H1 (cell line): ENCODE data around the gene SERINC5. TPM values are rescaled to one million over a fixed set of nuclear protein-coding genes. Genes with fewer than 3 reads are reported as not detected.

Source experiments
- CTCF ChIA-PET: fragments of 300-600 bp; sonication (Branson Sonifier 250); formaldehyde crosslinking; loops from one replicate; lab custom pipeline; 2021; ENCODE audit not compliant: partially characterized antibody; lab: Charles Lee
- POLR2A ChIA-PET: fragments of 300-600 bp; sonication (Branson Sonifier 250); formaldehyde crosslinking; loops from one replicate; lab custom pipeline; 2021; ENCODE audit warnings: inconsistent platforms; ENCODE audit not compliant: partially characterized antibody; lab: Charles Lee
- DNase-seq, 2 experiments: peaks; one replicate each; pipeline versions ENCODE4 v3.0.0 to v3.0.0-alpha.2; 2010 to 2022; ENCODE audit warnings: low spot score in 2 of 2, low read depth in 1 of 2, mixed read lengths in 1 of 2
- FAIRE-seq: peaks from 2 replicates; lab custom pipeline; 2011; peaks lifted over from hg19 to GRCh38; lab: Jason Lieb, UNC
- H2AFZ ChIP-seq: 2 replicates; pipeline ENCODE4 v1.8.1; 2012; ENCODE audit warnings: low read length, inconsistent platforms
- H2AK5ac ChIP-seq: 2 replicates; pipeline ENCODE4 v1.6.1; 2013; ENCODE audit warnings: low read depth, low read length
- H2BK120ac ChIP-seq: replicated peaks from 2 replicates; pipeline ENCODE3; 2013; ENCODE audit warnings: low read depth, low read length, inconsistent platforms
- H2BK12ac ChIP-seq: 2 replicates; pipeline ENCODE4 v1.6.1; 2013; ENCODE audit warnings: low read depth, low read length
- H2BK15ac ChIP-seq: 2 replicates; pipeline ENCODE4 v1.6.1; 2013; ENCODE audit warnings: low read length
- H2BK20ac ChIP-seq: 2 replicates; pipeline ENCODE4 v1.6.1; 2013; ENCODE audit warnings: low read length
- H2BK5ac ChIP-seq: 2 replicates; pipeline ENCODE4 v1.6.1; 2013; ENCODE audit warnings: low read depth, low read length
- H3K14ac ChIP-seq: 2 replicates; pipeline ENCODE4 v1.6.1; 2013; ENCODE audit warnings: inconsistent platforms; ENCODE audit not compliant: insufficient read length
- H3K18ac ChIP-seq: 2 replicates; pipeline ENCODE4 v1.6.1; 2013; ENCODE audit warnings: low read length; ENCODE audit errors: extremely low read depth
- H3K23ac ChIP-seq: 2 replicates; pipeline ENCODE4 v1.6.1; 2013; ENCODE audit warnings: inconsistent platforms; ENCODE audit not compliant: insufficient read length
- H3K23me2 ChIP-seq: 2 replicates; pipeline ENCODE4 v1.6.1; 2013; ENCODE audit warnings: low read depth, low read length
- H3K27ac ChIP-seq: 2 replicates; pipeline ENCODE4 v1.6.1; 2011; ENCODE audit warnings: low read depth, low read length, inconsistent platforms
- H3K27me3 ChIP-seq, 4 experiments: replicated peaks in 1 of 4; 1 replicate in 1 of 4; 2 replicates in 3 of 4; pipeline versions ENCODE4 v1.6.1 to v1.8.1; 2011 to 2013; ENCODE audit warnings: low read length in 3 of 4, mild to moderate bottlenecking in 3 of 4, inconsistent platforms in 2 of 4, mixed read lengths in 2 of 4, moderate library complexity in 1 of 4; ENCODE audit not compliant: control insufficient read depth in 3 of 4, insufficient read depth in 3 of 4; ENCODE audit errors: extremely low read depth in 1 of 4
- H3K36me3 ChIP-seq, 4 experiments: 2 replicates each; pipeline versions ENCODE4 v1.6.1 to v1.8.1; 2011 to 2013; ENCODE audit warnings: mild to moderate bottlenecking in 4 of 4, low read length in 3 of 4, moderate library complexity in 2 of 4, control low read depth in 1 of 4, inconsistent platforms in 1 of 4; ENCODE audit not compliant: insufficient read depth in 4 of 4, control insufficient read depth in 2 of 4
- H3K4ac ChIP-seq: replicated peaks from 2 replicates; pipeline ENCODE3; 2013; ENCODE audit warnings: low read length, low read depth, mixed read lengths, inconsistent platforms; ENCODE audit not compliant: insufficient read length
- H3K4me1 ChIP-seq, 4 experiments: replicated peaks in 1 of 4; 1 replicate in 1 of 4; 2 replicates in 3 of 4; pipeline versions ENCODE4 v1.6.1 to v1.8.1; 2011 to 2013; ENCODE audit warnings: low read length in 3 of 4, inconsistent platforms in 2 of 4, mixed read lengths in 1 of 4; ENCODE audit not compliant: insufficient read depth in 4 of 4, control insufficient read depth in 3 of 4
- H3K4me2 ChIP-seq, 2 experiments: 2 replicates each; pipeline versions ENCODE4 v1.6.1 to v1.8.1; 2011 to 2013; ENCODE audit warnings: low read depth in 2 of 2, low read length in 2 of 2, control low read depth in 1 of 2, inconsistent platforms in 1 of 2, mild to moderate bottlenecking in 1 of 2; ENCODE audit not compliant: insufficient read depth in 1 of 2
- H3K4me3 ChIP-seq, 4 experiments: fragments of 200-600, 300-600 bp in 1 of 4; sonication (generic), shearing (Covaris generic), sonication (Bioruptor Twin) in 1 of 4; 2 replicates each; pipeline versions ENCODE4 v1.5.1 to v1.8.1; 2011 to 2016; ENCODE audit warnings: low read length in 4 of 4, low read depth in 3 of 4, control low read depth in 2 of 4, inconsistent platforms in 2 of 4, mild to moderate bottlenecking in 2 of 4, mixed read lengths in 1 of 4, moderate library complexity in 1 of 4; ENCODE audit not compliant: insufficient read depth in 2 of 4; ENCODE audit errors: extremely low read depth in 1 of 4
- H3K56ac ChIP-seq: replicated peaks from 2 replicates; pipeline ENCODE3; 2013; ENCODE audit warnings: low read depth, mild to moderate bottlenecking, mixed read lengths, low read length, inconsistent platforms; ENCODE audit not compliant: insufficient read length
- H3K79me1 ChIP-seq: 2 replicates; pipeline ENCODE4 v1.6.1; 2013; ENCODE audit warnings: low read depth, low read length, control low read depth
- H3K79me2 ChIP-seq, 2 experiments: 2 replicates each; pipeline versions ENCODE4 v1.6.1 to v1.8.1; 2012 to 2013; ENCODE audit warnings: low read length in 2 of 2, mild to moderate bottlenecking in 2 of 2, inconsistent platforms in 1 of 2; ENCODE audit not compliant: insufficient read depth in 2 of 2, control insufficient read depth in 1 of 2
- H3K9ac ChIP-seq, 4 experiments: replicated peaks in 1 of 4; 1 replicate in 1 of 4; 2 replicates in 3 of 4; pipeline versions ENCODE4 v1.6.1 to v1.8.1; 2011 to 2013; ENCODE audit warnings: low read depth in 3 of 4, low read length in 3 of 4, control low read depth in 2 of 4, mild to moderate bottlenecking in 2 of 4, moderate library complexity in 2 of 4, inconsistent platforms in 1 of 4; ENCODE audit errors: extremely low read depth in 1 of 4
- H3K9me3 ChIP-seq, 2 experiments: 2 replicates each; pipeline versions ENCODE4 v1.6.1 to v1.8.1; 2012 to 2013; ENCODE audit warnings: mild to moderate bottlenecking in 2 of 2, moderate library complexity in 2 of 2, control low read depth in 1 of 2, inconsistent platforms in 1 of 2, low read depth in 1 of 2, low read length in 1 of 2, mixed read lengths in 1 of 2; ENCODE audit not compliant: insufficient read depth in 2 of 2
- H4K20me1 ChIP-seq, 2 experiments: replicated peaks in 1 of 2; 2 replicates each; pipeline versions ENCODE3 to v1.8.1; 2011 to 2013; ENCODE audit warnings: inconsistent platforms in 2 of 2, low read length in 2 of 2, mild to moderate bottlenecking in 1 of 2; ENCODE audit not compliant: insufficient read depth in 2 of 2, control insufficient read depth in 1 of 2
- H4K5ac ChIP-seq: 2 replicates; pipeline ENCODE4 v1.6.1; 2013; ENCODE audit warnings: low read length, low read depth, mixed read lengths, inconsistent platforms; ENCODE audit not compliant: insufficient read length
- H4K8ac ChIP-seq: 2 replicates; pipeline ENCODE4 v1.8.0; 2013; ENCODE audit warnings: mild to moderate bottlenecking, moderate library complexity, low read length, inconsistent platforms; ENCODE audit not compliant: insufficient read depth; ENCODE audit errors: extremely low read depth
- H4K91ac ChIP-seq: replicated peaks from 2 replicates; pipeline ENCODE3; 2013; ENCODE audit warnings: low read length, mixed read lengths, inconsistent platforms; ENCODE audit not compliant: insufficient read length
- KDM1A ChIP-seq: fragments of 200-600, 300-600 bp; sonication (generic); IDR thresholded peaks from 2 replicates; pipeline ENCODE4 v1.7.1; 2016; ENCODE audit warnings: mild to moderate bottlenecking, low read length, borderline replicate concordance
- NANOG ChIP-seq: IDR thresholded peaks from 2 replicates; pipeline ENCODE4 v1.6.1; 2011; ENCODE audit warnings: low read length, low read depth, mild to moderate bottlenecking, inconsistent platforms; ENCODE audit not compliant: insufficient read depth, poor library complexity, severe bottlenecking
- PHF8 ChIP-seq: fragments of 200-600 bp; sonication (generic); conservative IDR thresholded peaks from 2 replicates; pipeline ENCODE4 v1.7.1; 2012; ENCODE audit warnings: low read depth, mild to moderate bottlenecking, inconsistent platforms, low read length, moderate library complexity
- POLR2A ChIP-seq, 2 experiments: IDR thresholded peaks; 1 replicate in 1 of 2; 2 replicates in 1 of 2; pipeline ENCODE4 v1.6.1; 2011; ENCODE audit warnings: low read depth in 2 of 2, low read length in 2 of 2, mild to moderate bottlenecking in 2 of 2; ENCODE audit errors: control extremely low read depth in 1 of 2
- POU5F1 ChIP-seq: IDR thresholded peaks from 2 replicates; pipeline ENCODE4 v1.6.1; 2011; ENCODE audit warnings: low read depth, mild to moderate bottlenecking, low read length, moderate library complexity
- SP1 ChIP-seq: IDR thresholded peaks from 2 replicates; pipeline ENCODE4 v1.6.1; 2011; ENCODE audit warnings: low read depth, low read length
- TEAD4 ChIP-seq: IDR thresholded peaks from 2 replicates; pipeline ENCODE4 v1.6.1; 2012; ENCODE audit warnings: low read depth, low read length, inconsistent platforms, mixed read lengths
- YY1 ChIP-seq: IDR thresholded peaks from 2 replicates; pipeline ENCODE4 v1.6.1; 2011; ENCODE audit warnings: low read depth, mild to moderate bottlenecking, low read length
- ZNF274 ChIP-seq: IDR thresholded peaks from 2 replicates; pipeline ENCODE4 v1.7.0; 2012; ENCODE audit warnings: low read length, borderline replicate concordance; ENCODE audit errors: extremely low read depth
- WGBS, 2 experiments: shearing (Covaris generic) in 1 of 2; methylation state at CpG; one replicate each; pipeline versions ENCODE4 v1.1.6 to v1.1.7; 2013 to 2015; ENCODE audit warnings: low lambda C conversion rate in 2 of 2, mixed read lengths in 2 of 2, inconsistent platforms in 1 of 2, low coverage in 1 of 2, missing lambda C conversion rate in 1 of 2; ENCODE audit not compliant: insufficient replicate concordance in 2 of 2, insufficient coverage in 1 of 2, insufficient read length in 1 of 2; ENCODE audit errors: extremely low coverage in 1 of 2, missing lambda C conversion rate in 1 of 2; 5-methylcytosine and 5-hydroxymethylcytosine counted together
- polyA plus RNA-seq, 7 experiments: library from polyadenylated mRNA; depleted of rRNA in 3 of 7; stranded (reverse) in 5 of 7; unstranded in 2 of 7; fragments of >200 nt in 5 of 7; fragments of 200-250 nt in 2 of 7; gene quantifications; 1 replicate in 5 of 7; 2 replicates in 1 of 7; 4 replicates in 1 of 7; pipeline versions ENCODE4 v1.2.1 to v1.2.3, GENCODE V29; 2011 to 2013; ENCODE audit warnings: missing spikeins in 2 of 7, mixed read lengths in 2 of 7
- total RNA-seq: library from RNA; stranded (reverse); fragmentation: NEBNext Ultra II Directional; extraction: Animal tissue kit (Norgen Biotek cat#: 25700); gene quantifications from 2 replicates; pipeline ENCODE4 v1.2.1, GENCODE V29; 2021

Gene SERINC5
- total and polyA plus RNA-seq, 2 of the 8 experiments (the other 6 are each of a cell fraction or from before 2014, with no cell fraction given): 32.2 to 149 TPM

DNA sequence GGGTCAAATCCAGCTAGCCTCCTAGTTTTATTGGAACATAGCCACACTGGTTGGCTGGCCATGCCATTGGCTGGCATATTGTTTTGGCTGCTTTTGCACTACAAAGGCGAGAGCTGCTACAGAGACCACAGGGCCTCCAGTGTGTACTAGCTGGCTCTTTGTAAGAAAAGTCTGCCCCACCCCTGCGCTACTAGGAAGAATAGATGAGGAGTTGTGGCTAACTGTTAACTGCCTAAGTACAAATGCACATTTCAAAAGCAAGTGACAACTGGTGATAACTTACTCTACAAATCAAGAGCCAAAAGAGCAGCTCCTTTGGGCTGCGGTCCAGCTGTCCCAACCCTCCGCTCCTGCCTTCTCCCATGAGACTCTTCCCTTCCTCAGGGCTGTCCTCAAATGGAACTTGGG is 63.9 kb downstream of the SERINC5 start:
- Histone ChIP-seq H2BK120ac (peak overlapping the region; percentile 76), H3K4me3 (peak overlapping the region in 1 of 4 experiments; percentile 19; a peak in 1 of 8 replicates), H3K9me3 (no peaks in the 10 kb centered on the region), H3K36me3 (peaks cover 0 to 5% (median 0%) of the 10 kb centered on the region in 4 experiments; a peak in 3 of 8 replicates), H3K56ac (no peak overlapping the region), H3K4ac (no peak overlapping the region), H4K20me1 (peaks cover 2% of the 10 kb centered on the region in 2 experiments), H3K23ac (no peak overlapping the region), H4K5ac (no peak overlapping the region), H2BK5ac (peak overlapping the region; percentile 57; the same call in 1 of the 2 replicates), H3K4me2 (peak overlapping the region; percentile 26 to 55), H2BK12ac (peak overlapping the region; percentile 63), H3K79me1 (peaks cover 9% of the 10 kb centered on the region), H2BK20ac (0 out of 2 replicates have a peak overlapping the region, but pooled peaks have one; percentile 51), H3K27ac (no peak overlapping the region), H3K14ac (no peak overlapping the region), H2AFZ (no peak overlapping the region), H3K79me2 (peaks cover 0 to 89% of the 10 kb centered on the region in 2 experiments; a peak in 3 of 4 replicates), H2AK5ac (peak overlapping the region; percentile 59; the same call in 1 of the 2 replicates), H3K27me3 (no peaks in the 10 kb centered on the region), H2BK15ac (peak overlapping the region; percentile 33; the same call in 1 of the 2 replicates), H4K8ac (no peak overlapping the region), H3K9ac (peak overlapping the region in 1 of 4 experiments; percentile 37; a peak in 1 of 7 replicates), H3K4me1 (peaks cover 16 to 42% (median 26%) of the 10 kb centered on the region in 4 experiments), H3K23me2 (no peaks in the 10 kb centered on the region), H4K91ac (no peak overlapping the region), H3K18ac (0 out of 2 replicates have a peak overlapping the region, but pooled peaks have one; percentile 26)
- ChIA-PET CTCF (interaction anchor here (0.7 to 1.6 kb wide), 4 partner anchors 25 to 114 kb away, joined by 3 to 7 read pairs (median 4); no protein-coding TSS in a partner anchor), POLR2A (interaction anchor here (0.8 to 1.6 kb wide), 9 partner anchors 8 to 66 kb away, joined by 3 to 10 read pairs (median 4); partner anchors contain the start of gene SERINC5)
- 71% methylated on average over 4 of the region's 4 CpGs; no CpG with 5 or more reads in 1 of the 2 experiments for WGBS, 2 experiments
- TF ChIP-seq POLR2A (IDR thresholded peaks at IDR 0.05; ENCODE audit: control extremely low read depth in 1 of 2, low read depth in 2 of 2, low read length in 2 of 2) (peak in 1 of 2 experiments; percentile 42; a peak in 1 of 3 replicates), NANOG (peak; percentile 28), SP1 (0 out of 2 replicates have a peak, but pooled peaks have one; percentile 8), TEAD4 (no peak), YY1 (0 out of 2 replicates have a peak, but pooled peaks have one; percentile 14), ZNF274 (no peak), POU5F1 (0 out of 2 replicates have a peak, but pooled peaks have one; percentile 5), PHF8 (no peak), KDM1A (no peak)
- DNase-seq (peak in 1 of 2 experiments; percentile 31), FAIRE-seq (peak; percentile 36)
